ENCODE measurements around the gene PXDN.

The PXDN gene

DNA sequence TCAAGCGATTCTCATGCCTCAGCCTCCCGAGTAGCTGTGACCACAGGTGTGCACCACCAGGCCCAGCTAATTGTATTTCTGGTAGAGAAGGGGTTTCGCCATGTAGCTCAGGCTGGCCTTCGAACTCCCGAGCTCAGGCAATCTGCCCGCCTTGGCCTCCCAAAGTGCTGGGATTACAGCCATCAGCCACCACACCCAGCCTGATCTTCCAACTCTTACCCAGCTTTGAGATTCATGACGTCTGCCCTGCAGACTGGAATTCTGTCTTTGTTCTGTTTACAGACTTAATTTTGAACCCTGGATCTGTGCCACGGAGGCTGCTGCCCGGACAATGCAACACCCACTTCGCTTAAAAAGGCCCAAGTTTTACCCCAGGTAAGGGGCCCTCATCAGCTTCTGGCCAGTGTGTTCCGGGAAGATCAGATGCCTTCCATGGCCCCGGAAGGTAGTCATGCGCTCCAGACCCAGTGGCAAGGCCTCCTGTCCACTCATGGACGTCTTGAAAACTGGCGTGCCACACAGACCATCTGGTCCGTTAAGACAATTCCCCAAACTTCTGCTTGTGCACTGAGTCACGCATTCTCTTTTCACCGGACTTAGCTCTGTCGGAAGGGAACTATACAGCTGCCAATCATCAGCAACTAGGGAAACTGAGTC is 5.5 kb downstream of the PXDN start:
- no peaks in the 10 kb centered on the region for H3K4me1 ChIP-seq (ENCODE audit: low read length)
- TF ChIP-seq, protein P1, sequence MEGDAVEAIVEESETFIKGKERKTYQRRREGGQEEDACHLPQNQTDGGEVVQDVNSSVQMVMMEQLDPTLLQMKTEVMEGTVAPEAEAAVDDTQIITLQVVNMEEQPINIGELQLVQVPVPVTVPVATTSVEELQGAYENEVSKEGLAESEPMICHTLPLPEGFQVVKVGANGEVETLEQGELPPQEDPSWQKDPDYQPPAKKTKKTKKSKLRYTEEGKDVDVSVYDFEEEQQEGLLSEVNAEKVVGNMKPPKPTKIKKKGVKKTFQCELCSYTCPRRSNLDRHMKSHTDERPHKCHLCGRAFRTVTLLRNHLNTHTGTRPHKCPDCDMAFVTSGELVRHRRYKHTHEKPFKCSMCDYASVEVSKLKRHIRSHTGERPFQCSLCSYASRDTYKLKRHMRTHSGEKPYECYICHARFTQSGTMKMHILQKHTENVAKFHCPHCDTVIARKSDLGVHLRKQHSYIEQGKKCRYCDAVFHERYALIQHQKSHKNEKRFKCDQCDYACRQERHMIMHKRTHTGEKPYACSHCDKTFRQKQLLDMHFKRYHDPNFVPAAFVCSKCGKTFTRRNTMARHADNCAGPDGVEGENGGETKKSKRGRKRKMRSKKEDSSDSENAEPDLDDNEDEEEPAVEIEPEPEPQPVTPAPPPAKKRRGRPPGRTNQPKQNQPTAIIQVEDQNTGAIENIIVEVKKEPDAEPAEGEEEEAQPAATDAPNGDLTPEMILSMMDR (IDR thresholded peaks at IDR 0.05; ENCODE audit: low read length): no peak
- TF ChIP-seq EZH2 (optimal IDR thresholded peaks at IDR 0.05; ENCODE audit: low read depth, low read length): no peak
- no peak for TF ChIP-seq EZH2phosphoT487 (IDR thresholded peaks at IDR 0.05; ENCODE audit: low read length)
- H4K20me1 ChIP-seq (ENCODE audit: insufficient read depth, low read length): no peaks in the 10 kb centered on the region
- no peak for DNase-seq
- H3K9ac ChIP-seq (ENCODE audit: low read length): no peak overlapping the region
- H3K36me3 ChIP-seq (replicated peaks; ENCODE audit: insufficient read depth, low read length): no peaks in the 10 kb centered on the region
- no peaks in the 10 kb centered on the region for H3K79me2 ChIP-seq (ENCODE audit: low read length)
- H3K9me3 ChIP-seq (replicated peaks; ENCODE audit: insufficient read depth, low read length): no peaks in the 10 kb centered on the region
- no peaks in the 10 kb centered on the region for H3F3A ChIP-seq (ENCODE audit: insufficient read depth, low read length)
- H3K9me2 ChIP-seq (replicated peaks; ENCODE audit: insufficient read depth, low read length): no peaks in the 10 kb centered on the region
- H3K27ac ChIP-seq (ENCODE audit: low read length): no peak overlapping the region
- no peak overlapping the region for H3K4me3 ChIP-seq (ENCODE audit: low read length)
- no peak overlapping the region for H2AFZ ChIP-seq (ENCODE audit: low read length)
- no peaks in the 10 kb centered on the region for H3K27me3 ChIP-seq (replicated peaks; ENCODE audit: insufficient read depth, low read length)
- H3K4me2 ChIP-seq (ENCODE audit: low read depth, low read length): no peak overlapping the region

DNA sequence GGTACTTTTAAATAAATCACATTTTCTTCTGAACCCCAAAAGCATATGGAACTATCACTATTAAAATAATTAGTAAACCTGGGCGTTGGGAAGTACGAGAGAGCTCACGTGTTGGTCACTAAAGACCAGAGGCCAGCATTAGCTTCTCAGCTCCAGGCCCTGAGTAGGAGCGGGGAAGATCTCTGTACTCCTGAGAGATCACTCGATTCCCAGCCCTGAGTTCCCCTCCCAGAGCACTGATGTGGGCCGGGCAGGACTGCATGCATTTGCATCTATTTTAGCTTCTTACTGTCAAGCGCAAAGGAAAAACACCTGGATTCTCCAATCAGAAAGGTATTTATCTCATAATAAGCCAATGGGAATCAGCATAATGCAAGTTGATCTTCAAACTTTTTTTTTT is 6.2 kb downstream of the PXDN start:
- H3K4me3 ChIP-seq (ENCODE audit: low read length): no peak overlapping the region
- H3K9me3 ChIP-seq (replicated peaks; ENCODE audit: insufficient read depth, low read length): no peaks in the 10 kb centered on the region
- no peaks in the 10 kb centered on the region for H3K36me3 ChIP-seq (replicated peaks; ENCODE audit: insufficient read depth, low read length)
- no peaks in the 10 kb centered on the region for H4K20me1 ChIP-seq (ENCODE audit: insufficient read depth, low read length)
- no peak overlapping the region for H3K4me2 ChIP-seq (ENCODE audit: low read depth, low read length)
- H3K79me2 ChIP-seq (ENCODE audit: low read length): no peaks in the 10 kb centered on the region
- no peaks in the 10 kb centered on the region for H3F3A ChIP-seq (ENCODE audit: insufficient read depth, low read length)
- no peaks in the 10 kb centered on the region for H3K9me2 ChIP-seq (replicated peaks; ENCODE audit: insufficient read depth, low read length)
- H3K27me3 ChIP-seq (replicated peaks; ENCODE audit: insufficient read depth, low read length): no peaks in the 10 kb centered on the region
- no peak for DNase-seq
- no peak overlapping the region for H3K9ac ChIP-seq (ENCODE audit: low read length)
- no peak overlapping the region for H2AFZ ChIP-seq (ENCODE audit: low read length)
- H3K27ac ChIP-seq (ENCODE audit: low read length): no peak overlapping the region
- H3K4me1 ChIP-seq (ENCODE audit: low read length): no peaks in the 10 kb centered on the region
- TF ChIP-seq EZH2 (optimal IDR thresholded peaks at IDR 0.05; ENCODE audit: low read depth, low read length) (no peak), EZH2phosphoT487 (IDR thresholded peaks at IDR 0.05; ENCODE audit: low read length) (no peak)
- TF ChIP-seq, protein P1 (IDR thresholded peaks at IDR 0.05; ENCODE audit: low read length): no peak

DNA sequence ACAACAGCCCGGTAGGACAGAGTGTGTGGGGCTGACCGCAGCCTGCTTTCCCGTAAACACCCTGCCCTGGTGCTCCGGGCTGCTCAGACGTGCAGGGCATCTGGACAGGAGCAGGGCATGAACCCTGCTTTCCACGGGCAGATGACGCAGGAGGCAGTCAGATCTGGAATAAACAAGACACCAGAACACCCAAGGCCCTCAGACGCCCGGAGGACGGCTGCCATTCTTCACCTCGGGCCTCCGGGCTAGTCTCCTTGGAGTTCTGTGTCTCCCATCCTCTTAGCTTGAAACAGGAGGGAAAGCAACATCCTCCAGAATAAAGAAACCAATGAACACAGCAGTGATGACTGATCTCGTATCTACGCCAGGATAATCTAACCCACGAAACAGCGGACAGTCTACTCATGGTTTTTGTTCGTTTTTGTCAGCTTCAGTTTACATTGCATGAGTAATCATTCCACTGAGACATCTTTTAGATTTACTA is 7.3 kb downstream of the PXDN start:
- Histone ChIP-seq H3F3A (ENCODE audit: insufficient read depth, low read length) (no peaks in the 10 kb centered on the region), H3K27ac (ENCODE audit: low read length) (no peak overlapping the region), H3K4me3 (ENCODE audit: low read length) (no peak overlapping the region), H3K27me3 (replicated peaks; ENCODE audit: insufficient read depth, low read length) (no peaks in the 10 kb centered on the region), H2AFZ (ENCODE audit: low read length) (no peak overlapping the region), H4K20me1 (ENCODE audit: insufficient read depth, low read length) (no peaks in the 10 kb centered on the region), H3K9ac (ENCODE audit: low read length) (no peak overlapping the region), H3K4me2 (ENCODE audit: low read depth, low read length) (no peak overlapping the region), H3K4me1 (ENCODE audit: low read length) (no peaks in the 10 kb centered on the region), H3K9me2 (replicated peaks; ENCODE audit: insufficient read depth, low read length) (no peaks in the 10 kb centered on the region), H3K79me2 (ENCODE audit: low read length) (no peaks in the 10 kb centered on the region), H3K36me3 (replicated peaks; ENCODE audit: insufficient read depth, low read length) (no peaks in the 10 kb centered on the region), H3K9me3 (replicated peaks; ENCODE audit: insufficient read depth, low read length) (no peaks in the 10 kb centered on the region)
- TF ChIP-seq EZH2phosphoT487 (IDR thresholded peaks at IDR 0.05; ENCODE audit: low read length): no peak
- TF ChIP-seq EZH2 (optimal IDR thresholded peaks at IDR 0.05; ENCODE audit: low read depth, low read length): no peak
- TF ChIP-seq, protein P1 (IDR thresholded peaks at IDR 0.05; ENCODE audit: low read length): no peak
- DNase-seq: no peak

Data from MM.1S (cell line).